Activated naive CD8-positive, alpha-beta T cell treated with anti-CD3 and anti-CD28 coated beads, Interleukin-2, amount 50 U/mL, for 16 hours (primary cell): ENCODE measurements around the gene NEK8.
"Not testable (repeated sequence)": the region's sequence is repeated elsewhere in the genome, so short reads cannot be mapped to it uniquely, and the experiment has no call there.

Experiments used
- DNase-seq: peaks from one replicate; pipeline ENCODE4 v3.0.0-alpha.2; 2020; ENCODE audit warnings: low read depth, low spot score

The NEK8 gene

DNA sequence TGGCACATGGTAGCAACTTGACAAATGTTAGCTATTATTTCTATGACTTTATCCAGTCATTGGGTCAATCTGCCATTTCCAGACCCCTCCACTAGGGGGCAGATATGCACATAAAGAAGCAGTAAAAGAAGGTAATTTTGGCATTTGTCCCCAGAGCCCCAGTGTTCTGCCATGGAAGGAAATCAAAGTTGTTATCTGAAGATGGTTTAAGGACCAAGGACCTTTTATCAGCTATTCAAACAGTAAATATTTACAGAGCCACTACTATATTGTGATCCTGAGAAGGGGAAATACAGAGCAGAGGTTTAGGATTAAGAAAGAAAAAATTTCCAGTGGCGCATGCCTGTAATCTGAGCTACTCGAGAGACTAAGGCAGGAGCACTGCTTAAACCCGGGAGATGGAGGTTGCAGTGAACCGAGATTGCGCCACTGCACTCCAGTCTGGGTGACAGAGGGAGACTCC lies 35.2 kb downstream of the NEK8 start:
- DNase-seq: peak; percentile 47

DNA sequence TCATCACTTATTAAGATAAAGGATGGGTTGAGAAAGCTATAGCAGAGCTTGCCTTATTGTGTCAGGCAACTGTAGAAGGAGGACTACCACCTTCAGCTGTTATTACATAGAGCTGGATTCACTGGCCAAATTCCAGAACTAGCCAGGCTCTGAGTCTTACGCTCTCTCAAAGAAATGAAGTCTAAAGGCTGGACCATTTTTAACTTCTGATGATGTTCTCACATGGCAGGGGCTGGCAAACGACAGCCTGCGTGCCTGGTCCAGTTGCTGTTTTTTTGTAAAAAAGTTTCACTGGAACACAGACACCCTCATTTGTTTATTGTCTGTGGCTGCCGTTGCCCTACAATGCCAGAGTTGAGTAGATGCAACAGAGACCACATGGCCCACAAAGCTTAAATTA lies 36.5 kb downstream of the NEK8 start:
- no peak for DNase-seq

DNA sequence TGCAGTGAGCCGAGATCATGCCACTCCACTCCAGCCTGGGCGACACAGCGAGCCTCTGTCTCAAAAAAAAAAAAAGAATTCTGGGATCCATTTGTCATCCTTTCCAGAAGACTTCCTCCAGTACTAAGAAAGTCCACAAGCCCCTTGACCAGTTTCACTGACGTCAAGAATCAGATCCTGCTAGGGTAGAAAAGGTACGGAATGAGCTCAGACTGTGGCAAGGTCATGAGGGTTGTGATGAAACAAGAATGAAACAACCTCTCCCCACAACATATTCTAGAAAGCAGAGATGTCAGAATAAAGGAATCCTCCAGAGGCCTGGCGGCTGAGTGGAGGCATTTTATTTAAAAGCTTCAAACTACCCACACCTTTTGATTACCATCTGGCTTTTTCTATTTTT lies 45.1 kb downstream of the NEK8 start:
- DNase-seq: no peak

DNA sequence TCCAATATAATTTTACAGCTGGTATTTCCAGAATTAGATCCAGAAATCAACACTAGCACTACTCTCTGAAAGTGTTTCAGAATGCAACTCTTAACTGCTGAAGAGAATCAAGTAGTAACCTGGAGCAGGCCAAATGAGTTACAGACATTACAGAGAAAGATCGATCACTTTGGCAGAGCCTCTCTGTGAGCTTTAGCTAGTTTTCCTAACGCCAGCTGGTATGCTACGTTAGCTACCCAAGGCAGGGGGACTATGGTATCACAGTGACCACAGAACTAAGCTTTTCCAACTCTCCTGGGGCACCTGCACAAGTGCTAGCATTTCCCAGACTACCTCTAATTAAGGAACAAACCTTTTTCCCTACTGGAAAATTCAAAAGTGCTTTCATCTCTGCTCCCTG lies 45.6 kb downstream of the NEK8 start:
- no peak for DNase-seq

- no peak for DNase-seq
Measured at GRCh38 chr17:28777178-28777577, 48.6 kb downstream of the NEK8 start.

DNA sequence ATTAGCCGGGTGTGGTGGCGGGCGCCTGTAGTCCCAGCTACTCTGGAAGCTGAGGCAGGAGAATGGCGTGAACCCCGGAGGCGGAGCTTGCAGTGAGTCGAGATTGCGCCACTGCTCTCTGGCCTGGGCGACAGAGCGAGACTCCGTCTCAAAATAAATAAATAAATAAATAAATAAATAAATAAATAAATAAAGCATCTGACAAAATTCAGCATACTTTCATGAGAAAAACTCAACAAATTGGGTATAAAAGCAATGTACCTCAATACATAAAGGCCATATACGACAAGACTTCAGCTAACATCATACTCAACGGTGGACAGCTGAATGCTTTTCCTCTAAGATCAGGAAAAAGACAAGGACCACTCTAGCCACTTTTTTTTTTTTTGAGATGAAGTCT lies 51.0 kb downstream of the NEK8 start:
- not testable (repeated sequence) for DNase-seq

- DNase-seq: no peak
Measured at GRCh38 chr17:28783161-28783560, 54.6 kb downstream of the NEK8 start.

DNA sequence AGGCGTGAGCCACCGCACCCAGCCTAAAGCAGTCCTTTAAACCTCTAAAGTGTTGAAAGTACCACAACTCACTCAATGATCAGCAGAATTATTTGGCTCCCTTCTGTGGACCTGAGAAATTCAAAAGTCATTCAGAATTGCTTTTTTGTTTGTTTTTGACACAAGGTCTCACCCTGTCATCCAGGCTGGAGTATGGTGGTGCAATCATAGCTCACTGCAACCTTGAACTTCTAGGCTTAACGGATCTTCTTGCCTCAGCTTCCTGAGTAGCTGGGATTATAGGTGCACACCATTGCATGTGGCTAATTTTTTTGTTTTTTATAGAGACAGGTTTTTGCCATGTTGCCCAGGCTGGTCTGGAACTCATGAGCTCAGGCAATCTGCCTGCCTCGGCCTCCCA lies 59.5 kb downstream of the NEK8 start:
- DNase-seq: no peak
